NCI-H526 treated with DMSO at 0.1 percent for 48 hours (cell line): ENCODE results near the gene SLC35C1.
A peak's percentile ranks its signal among the peaks of the same experiment; 100 is the strongest.

Experiments
- DNase-seq: peaks from one replicate; lab custom pipeline; 2025; lab: John Stamatoyannopoulos, UW

Gene SLC35C1

DNA sequence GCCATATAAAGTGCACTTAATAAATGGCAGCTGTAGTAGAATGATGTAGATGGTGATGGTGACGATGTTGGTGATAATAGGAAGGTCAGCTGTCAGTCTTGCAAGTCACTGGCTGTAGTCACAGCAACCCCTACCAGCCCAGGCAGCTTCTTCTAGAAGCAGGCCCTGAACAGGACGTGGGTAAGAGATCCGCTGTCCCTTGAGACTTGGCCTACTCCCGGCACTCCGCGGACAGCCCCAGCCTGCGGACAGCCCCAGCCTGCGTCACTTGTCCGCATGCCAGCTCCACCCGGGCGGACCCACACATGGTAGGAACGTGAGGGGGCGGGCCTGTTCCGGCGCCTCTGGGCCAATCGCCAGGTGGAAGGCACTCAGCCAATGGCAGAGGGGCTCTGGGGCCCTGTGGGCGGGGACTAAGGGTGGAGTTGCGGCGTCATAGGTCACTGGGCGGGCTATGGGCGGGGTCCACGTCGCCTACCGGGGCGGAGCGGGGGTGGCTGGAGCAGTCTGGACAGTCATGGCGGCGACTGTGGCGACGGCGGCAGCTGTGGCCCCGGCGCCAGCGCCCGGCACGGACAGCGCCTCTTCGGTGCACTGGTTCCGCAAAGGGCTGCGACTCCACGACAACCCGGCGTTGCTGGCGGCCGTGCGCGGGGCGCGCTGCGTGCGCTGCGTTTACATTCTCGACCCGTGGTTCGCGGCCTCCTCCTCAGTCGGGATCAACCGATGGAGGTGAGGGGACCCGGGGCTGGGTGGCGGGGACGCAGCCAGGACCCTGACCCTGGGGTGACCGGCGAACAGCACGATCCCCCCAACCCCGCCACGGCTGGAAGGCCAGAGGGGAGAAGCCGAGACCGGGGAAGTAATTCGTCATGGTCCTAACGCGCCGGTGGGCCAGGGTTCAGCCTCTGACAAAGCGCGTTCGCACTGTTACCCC lies 42.3 kb downstream of the SLC35C1 start, which contains the start of gene CRY2:
Gene CRY2 (plus strand): TSS at position 502 of the 937 bp plus-strand sequence. CDS start 16 bp downstream, at position 518.
- DNase-seq, result peak; percentile 93

DNA sequence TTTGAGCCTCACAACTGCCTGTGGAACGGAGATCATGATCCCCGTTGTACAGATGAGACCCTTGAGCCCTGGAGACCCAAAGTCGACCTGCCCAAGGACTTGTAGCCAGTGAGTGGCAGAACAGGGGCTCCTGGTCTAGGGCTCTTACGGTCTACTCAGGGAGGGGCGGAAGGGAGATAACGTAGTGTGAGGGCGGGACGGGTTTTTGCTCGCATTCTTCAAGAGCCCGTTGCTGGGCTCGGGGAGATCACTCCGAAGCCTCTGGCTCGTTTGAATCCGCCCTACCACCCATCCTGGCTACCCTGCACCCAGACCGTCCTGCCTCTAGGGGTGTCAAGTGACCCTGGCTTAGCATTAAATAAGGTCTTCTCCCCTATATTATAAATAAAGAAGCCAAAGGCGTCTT lies 43.0 kb downstream of the SLC35C1 start:
- peak; percentile 55 for DNase-seq

DNA sequence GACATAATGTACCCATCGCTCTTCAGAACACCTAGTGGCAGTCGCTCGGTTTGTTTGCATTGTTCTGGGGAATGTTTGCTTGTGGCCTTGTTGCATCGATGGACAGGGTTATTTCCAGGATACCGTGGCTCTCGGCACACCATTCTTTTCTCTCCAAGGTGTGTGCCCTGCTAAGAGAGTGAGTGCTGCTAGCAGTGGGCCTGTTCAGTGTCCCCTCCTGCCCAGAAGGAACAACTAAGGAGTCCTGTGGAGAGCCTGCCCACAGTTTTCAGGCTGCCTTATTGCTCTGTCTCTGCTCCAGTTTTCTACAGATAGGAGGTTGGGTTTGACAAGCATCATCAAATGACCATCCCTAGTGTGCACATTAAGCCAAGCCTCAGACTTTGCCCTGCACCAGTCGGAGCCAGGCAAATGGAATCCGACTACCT lies 43.7 kb downstream of the SLC35C1 start:
- DNase-seq, result no peak

DNA sequence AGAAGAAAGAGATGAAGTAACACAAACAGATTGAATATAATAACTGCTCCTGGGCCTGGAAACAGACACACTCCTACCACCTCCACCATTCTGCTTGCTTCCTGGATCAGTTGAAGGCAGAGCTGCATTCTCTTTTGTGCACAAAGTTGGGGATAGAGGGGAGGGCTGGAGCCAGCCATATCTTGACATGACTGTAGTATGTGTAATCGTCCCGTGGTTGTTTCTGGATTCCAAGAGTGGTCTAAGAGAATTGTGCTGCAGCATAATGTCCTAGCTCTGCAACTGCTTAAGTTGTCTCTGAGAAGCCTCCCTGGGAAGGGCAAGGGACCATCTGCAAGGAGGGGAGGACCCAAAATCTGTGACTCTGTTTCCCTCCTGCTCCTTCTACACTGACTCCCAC lies 45.5 kb downstream of the SLC35C1 start:
- no peak for DNase-seq

DNA sequence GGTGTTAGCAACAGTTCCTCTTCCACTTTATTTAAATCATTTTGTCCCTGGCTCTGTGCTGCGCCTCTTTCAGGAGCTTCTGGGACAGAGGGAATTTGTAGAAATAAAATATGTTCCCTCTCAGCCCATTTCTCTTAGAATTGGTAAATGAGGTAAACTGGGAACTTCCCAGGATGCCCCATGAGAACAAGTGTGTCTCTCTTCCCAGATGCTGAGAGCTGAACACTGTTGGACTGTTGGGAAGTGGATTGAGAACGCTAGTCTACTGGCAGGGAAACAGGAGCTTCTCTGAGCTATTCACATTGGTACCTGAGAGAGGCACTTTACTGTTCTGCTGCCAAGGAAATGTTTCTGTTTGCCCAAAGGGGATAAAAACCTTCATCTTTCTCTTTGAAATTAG lies 46.3 kb downstream of the SLC35C1 start:
- DNase-seq, result no peak

- DNase-seq, result no peak
Measured at GRCh38 chr11:45852018-45852711, 47.2 kb downstream of the SLC35C1 start.

DNA sequence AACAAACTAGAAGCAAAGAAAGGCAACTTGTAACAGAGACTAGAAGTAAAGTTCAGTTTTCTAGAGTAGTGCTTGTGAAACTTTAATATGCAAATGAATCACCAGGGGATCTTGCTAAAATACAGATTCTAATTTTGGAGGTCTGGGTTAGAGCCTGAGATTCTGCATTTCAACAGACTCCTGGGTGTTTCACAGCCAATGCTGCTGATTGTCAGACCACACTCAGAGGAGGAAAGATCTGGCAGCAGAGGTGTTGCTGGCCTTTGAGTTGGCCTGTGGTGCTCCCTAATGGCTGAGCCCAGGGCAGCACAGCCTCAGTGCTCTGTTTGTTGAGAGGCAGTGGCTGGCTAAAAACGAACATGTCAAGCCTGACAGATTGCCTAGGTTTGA lies 47.8 kb downstream of the SLC35C1 start:
- DNase-seq, result no peak

DNA sequence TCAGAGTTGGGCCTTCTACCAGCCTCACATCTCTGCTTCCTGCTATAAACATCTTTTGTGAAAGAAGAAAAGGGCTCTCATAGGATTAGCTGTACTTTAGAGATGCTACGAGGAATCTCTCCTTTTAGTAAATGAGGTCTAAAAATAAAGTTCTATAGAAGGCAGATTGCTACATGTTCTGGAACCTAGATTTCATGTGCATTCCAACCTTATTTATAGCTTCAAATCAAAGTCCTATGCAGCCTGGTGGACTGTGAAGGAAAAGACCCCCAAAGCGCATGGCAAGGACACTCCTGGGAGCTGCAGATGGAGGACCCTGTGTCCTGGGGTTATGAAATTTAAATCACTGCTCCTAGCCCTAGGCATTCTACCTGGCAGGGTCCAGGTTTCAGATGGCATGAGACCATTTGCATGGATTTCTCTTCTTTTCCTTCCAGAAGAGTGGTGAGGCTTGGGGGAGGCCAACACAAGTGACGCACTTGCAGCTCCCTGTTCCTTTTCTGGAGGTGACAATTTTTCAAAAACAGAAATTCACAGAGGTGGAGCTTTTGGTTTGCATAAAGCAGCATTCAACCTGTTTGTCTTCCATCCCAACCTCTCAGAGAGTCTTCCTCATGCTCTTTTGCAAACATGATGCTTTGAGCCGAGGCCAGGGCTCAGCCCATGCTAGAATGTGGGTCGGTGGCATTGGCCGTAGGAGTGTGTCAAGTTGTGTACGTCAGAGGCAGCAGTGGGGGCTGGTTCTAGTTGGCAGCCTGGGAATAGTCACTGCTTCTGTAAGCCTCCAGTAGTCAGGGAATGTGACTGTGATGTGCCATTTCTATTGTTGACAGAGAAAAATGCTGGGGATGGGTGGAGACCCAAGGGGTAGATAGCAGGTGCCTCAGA lies 48.6 kb downstream of the SLC35C1 start:
- no peak for DNase-seq

- no peak for DNase-seq
Measured at GRCh38 chr11:45855308-45855707, 50.4 kb downstream of the SLC35C1 start.

- no peak for DNase-seq
Measured at GRCh38 chr11:45856044-45856468, 51.1 kb downstream of the SLC35C1 start.

GRCh38 chr11:45857961-45858474 lies 53.1 kb downstream of the SLC35C1 start:
- no peak for DNase-seq

GRCh38 chr11:45858751-45859398 lies 53.9 kb downstream of the SLC35C1 start:
- no peak for DNase-seq

- no peak for DNase-seq
Measured at GRCh38 chr11:45859661-45860140, 54.8 kb downstream of the SLC35C1 start.

GRCh38 chr11:45860348-45860747 lies 55.4 kb downstream of the SLC35C1 start:
- no peak for DNase-seq

GRCh38 chr11:45860764-45861510 lies 56.0 kb downstream of the SLC35C1 start:
- DNase-seq, result no peak
